A172 (cell line): ENCODE results near the gene TEAD1. TPM values are rescaled to one million over a fixed set of nuclear protein-coding genes. Genes with fewer than 3 reads are reported as not detected.

Source experiments
- DNase-seq: peaks from one replicate; pipeline ENCODE4 v3.0.0-alpha.2; 2015; ENCODE audit warnings: low spot score
- total RNA-seq: library from RNA; depleted of rRNA; stranded (reverse); fragments of >200 nt; shearing (Covaris generic); gene quantifications from 2 replicates; pipeline ENCODE4 v1.2.3, GENCODE V29; 2014

TEAD1 gene
- total RNA-seq, 1 experiment from 2014 or later, result 92.5 TPM

- DNase-seq, result no peak
These were observed 159.9 kb downstream of the TEAD1 start for GRCh38 chr11:12834166-12834565.

- DNase-seq, result no peak
These were observed 160.4 kb downstream of the TEAD1 start for GRCh38 chr11:12834630-12835029.

GRCh38 chr11:12835286-12835685 is 161.1 kb downstream of the TEAD1 start:
- DNase-seq, result no peak

GRCh38 chr11:12838463-12839123 is 164.4 kb downstream of the TEAD1 start:
- no peak for DNase-seq

- peak; percentile 22 for DNase-seq
These were observed 166.8 kb downstream of the TEAD1 start for GRCh38 chr11:12840871-12841660.

GRCh38 chr11:12841946-12842630 is 167.9 kb downstream of the TEAD1 start:
- DNase-seq, result peak; percentile 78

- peak; percentile 72 for DNase-seq
These were observed 168.9 kb downstream of the TEAD1 start for GRCh38 chr11:12842933-12843636.

- no peak for DNase-seq
These were observed 170.9 kb downstream of the TEAD1 start for GRCh38 chr11:12845163-12845562.

GRCh38 chr11:12845739-12846358 is 171.6 kb downstream of the TEAD1 start:
- peak; percentile 20 for DNase-seq

- DNase-seq, result no peak
These were observed 172.8 kb downstream of the TEAD1 start for GRCh38 chr11:12846786-12847615.

- no peak for DNase-seq
These were observed 174.2 kb downstream of the TEAD1 start for GRCh38 chr11:12848413-12848812.

GRCh38 chr11:12853325-12853651 is 179.1 kb downstream of the TEAD1 start:
- DNase-seq, result no peak

GRCh38 chr11:12853652-12854296 is 179.6 kb downstream of the TEAD1 start:
- DNase-seq, result no peak

- DNase-seq, result no peak
These were observed 180.1 kb downstream of the TEAD1 start for GRCh38 chr11:12854297-12854661.

- DNase-seq, result no peak
These were observed 180.6 kb downstream of the TEAD1 start for GRCh38 chr11:12854829-12855228.

GRCh38 chr11:12856338-12856737 is 182.1 kb downstream of the TEAD1 start:
- no peak for DNase-seq

- DNase-seq, result no peak
These were observed 183.4 kb downstream of the TEAD1 start for GRCh38 chr11:12857572-12857971.

GRCh38 chr11:12859872-12860657 is 185.8 kb downstream of the TEAD1 start:
- DNase-seq, result no peak

GRCh38 chr11:12860827-12861226 is 186.6 kb downstream of the TEAD1 start:
- no peak for DNase-seq
